ENCODE data around the gene BCL2.

- TF ChIP-seq CTCF (conservative IDR thresholded peaks at IDR 0.05 in 1 of 2, IDR thresholded peaks at IDR 0.05 in 1 of 2; ENCODE audit: extremely low read depth in 1 of 2, insufficient read depth in 1 of 2, low read depth in 1 of 2, low read length in 2 of 2) (no peak), EZH2 (IDR thresholded peaks at IDR 0.05; ENCODE audit: borderline replicate concordance, low read length) (no peak)
Observed at GRCh38 chr18:63091671-63092364, 227.8 kb downstream of the BCL2 start.

Measured in mammary epithelial cell (primary cell).